AML-193 (cell line): ENCODE results near the gene AGPS.
"Not testable (repeated sequence)": the region's sequence is repeated elsewhere in the genome, so short reads cannot be mapped to it uniquely, and the experiment has no call there.

Source experiments
- DNase-seq, 2 experiments: peaks; one replicate each; lab custom pipeline; 2025; lab: John Stamatoyannopoulos, UW

The AGPS gene

GRCh38 chr2:177471990-177472389 lies 79.4 kb downstream of the AGPS start:
- DNase-seq = no peak

GRCh38 chr2:177474301-177474700 lies 81.7 kb downstream of the AGPS start:
- no peak for DNase-seq

GRCh38 chr2:177474998-177475397 lies 82.4 kb downstream of the AGPS start:
- DNase-seq = no peak

GRCh38 chr2:177476897-177477296 lies 84.3 kb downstream of the AGPS start:
- no peak for DNase-seq

- DNase-seq = no peak
Measured at GRCh38 chr2:177478029-177478428, 85.5 kb downstream of the AGPS start.

GRCh38 chr2:177478907-177479306 lies 86.3 kb downstream of the AGPS start:
- no peak for DNase-seq

- no peak for DNase-seq
Measured at GRCh38 chr2:177482195-177482594, 89.6 kb downstream of the AGPS start.

- DNase-seq = no peak
Measured at GRCh38 chr2:177483531-177483930, 91.0 kb downstream of the AGPS start.

- no peak for DNase-seq
Measured at GRCh38 chr2:177484180-177484795, 91.7 kb downstream of the AGPS start.

- not testable (repeated sequence) for DNase-seq
Measured at GRCh38 chr2:177485657-177486056, 93.1 kb downstream of the AGPS start.

- peak in 1 of 2 experiments; percentile 17 for DNase-seq
Measured at GRCh38 chr2:177489719-177490301, 97.2 kb downstream of the AGPS start.

- no peak for DNase-seq
Measured at GRCh38 chr2:177495945-177496344, 103.4 kb downstream of the AGPS start.

GRCh38 chr2:177496921-177497320 lies 104.3 kb downstream of the AGPS start:
- DNase-seq = no peak

- no peak for DNase-seq
Measured at GRCh38 chr2:177501186-177501585, 108.6 kb downstream of the AGPS start.

- DNase-seq = no peak
Measured at GRCh38 chr2:177506505-177506904, 113.9 kb downstream of the AGPS start.

GRCh38 chr2:177506998-177507397 lies 114.4 kb downstream of the AGPS start:
- no peak for DNase-seq

- no peak for DNase-seq
Measured at GRCh38 chr2:177516824-177517544, 124.4 kb downstream of the AGPS start.

- DNase-seq = no peak
Measured at GRCh38 chr2:177518754-177519153, 126.2 kb downstream of the AGPS start.

GRCh38 chr2:177519534-177520115 lies 127.1 kb downstream of the AGPS start:
- DNase-seq = no peak

- DNase-seq = no peak
Measured at GRCh38 chr2:177520324-177520723, 127.8 kb downstream of the AGPS start.

GRCh38 chr2:177523781-177524180 lies 131.2 kb downstream of the AGPS start:
- no peak for DNase-seq

GRCh38 chr2:177525351-177525924 lies 132.9 kb downstream of the AGPS start:
- no peak for DNase-seq
